NOMO-1 (cell line): ENCODE data around the gene MCC.
A peak's percentile ranks its signal among the peaks of the same experiment; 100 is the strongest.
"Not testable (repeated sequence)": the region's sequence is repeated elsewhere in the genome, so short reads cannot be mapped to it uniquely, and the experiment has no call there.

Experiments
- DNase-seq, 2 experiments: peaks; one replicate each; lab custom pipeline; 2025; ENCODE audit not compliant: unreplicated experiment in 2 of 2; lab: John Stamatoyannopoulos, UW

The MCC gene

GRCh38 chr5:113427871-113428574 lies 60.2 kb downstream of the MCC start:
- no peak for DNase-seq

GRCh38 chr5:113425909-113426308 lies 62.3 kb downstream of the MCC start:
- DNase-seq, result no peak

GRCh38 chr5:113421693-113422092 lies 66.6 kb downstream of the MCC start:
- no peak for DNase-seq

GRCh38 chr5:113405530-113405929 lies 82.7 kb downstream of the MCC start:
- no peak for DNase-seq

GRCh38 chr5:113404269-113404668 lies 84.0 kb downstream of the MCC start:
- DNase-seq, result peak in 1 of 2 experiments; percentile 0

GRCh38 chr5:113397986-113398385 lies 90.3 kb downstream of the MCC start:
- not testable (repeated sequence) for DNase-seq

GRCh38 chr5:113397046-113397445 lies 91.2 kb downstream of the MCC start:
- no peak for DNase-seq

GRCh38 chr5:113394658-113395057 lies 93.6 kb downstream of the MCC start:
- no peak for DNase-seq

GRCh38 chr5:113390224-113390623 lies 98.0 kb downstream of the MCC start:
- no peak for DNase-seq

- DNase-seq, result no peak
Observed at GRCh38 chr5:113389116-113389515, 99.1 kb downstream of the MCC start.

- DNase-seq, result no peak
Observed at GRCh38 chr5:113387844-113388243, 100.4 kb downstream of the MCC start.

GRCh38 chr5:113384782-113385285 lies 103.4 kb downstream of the MCC start:
- peak in 1 of 2 experiments; percentile 14 for DNase-seq

GRCh38 chr5:113382731-113383130 lies 105.5 kb downstream of the MCC start:
- DNase-seq, result peak in 1 of 2 experiments; percentile 9

- no peak for DNase-seq
Observed at GRCh38 chr5:113381791-113382190, 106.5 kb downstream of the MCC start.

- no peak for DNase-seq
Observed at GRCh38 chr5:113380807-113381326, 107.4 kb downstream of the MCC start.

GRCh38 chr5:113379936-113380806 lies 108.1 kb downstream of the MCC start:
- no peak for DNase-seq

- peak; percentile 32 to 78 for DNase-seq
Observed at GRCh38 chr5:113378959-113379541, 109.2 kb downstream of the MCC start.

GRCh38 chr5:113378514-113378913 lies 109.7 kb downstream of the MCC start:
- no peak for DNase-seq

- peak; percentile 24 to 63 for DNase-seq
Observed at GRCh38 chr5:113378081-113378480, 110.2 kb downstream of the MCC start.

- DNase-seq, result no peak
Observed at GRCh38 chr5:113376640-113377039, 111.6 kb downstream of the MCC start.

- no peak for DNase-seq
Observed at GRCh38 chr5:113375480-113376060, 112.7 kb downstream of the MCC start.
